HG03045 (cell line): Measurements from ENCODE around the gene ASTN2.

Experiments used
- ATAC-seq: cut with Tn5 transposase; IDR thresholded peaks from one replicate; pipeline ENCODE4 v1.9.1; 2021; ENCODE audit warnings: mild to moderate bottlenecking, moderate library complexity; ENCODE audit not compliant: unreplicated experiment

The ASTN2 gene

DNA sequence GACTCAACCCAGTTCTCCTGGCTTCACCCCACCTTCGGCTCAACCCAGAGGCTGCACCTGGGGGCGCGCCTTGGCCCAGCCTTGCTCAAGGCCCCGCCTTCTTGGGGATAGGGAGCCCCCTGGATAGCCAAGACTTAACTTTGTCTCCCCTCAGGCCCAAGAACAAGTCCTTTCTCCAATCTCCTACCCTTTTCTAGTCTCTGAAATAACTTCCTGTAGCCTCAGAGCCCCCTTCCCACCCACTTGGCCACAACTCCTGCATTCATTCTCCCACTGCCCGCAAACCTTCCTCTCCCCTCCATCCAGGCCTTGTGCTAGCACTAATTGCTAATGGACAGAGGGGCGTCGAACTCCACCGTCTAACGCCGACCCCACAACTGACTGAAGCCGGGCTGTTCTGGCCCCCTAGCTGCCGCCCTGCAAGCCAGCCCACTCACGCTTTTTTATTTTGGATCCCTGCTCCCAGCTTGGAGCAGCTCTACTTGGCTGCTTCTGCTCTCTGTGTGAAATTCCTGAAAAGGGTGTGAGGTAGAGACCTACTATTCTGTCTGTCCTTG is 579 bp upstream of the ASTN2 start:
- ATAC-seq, result no peak

DNA sequence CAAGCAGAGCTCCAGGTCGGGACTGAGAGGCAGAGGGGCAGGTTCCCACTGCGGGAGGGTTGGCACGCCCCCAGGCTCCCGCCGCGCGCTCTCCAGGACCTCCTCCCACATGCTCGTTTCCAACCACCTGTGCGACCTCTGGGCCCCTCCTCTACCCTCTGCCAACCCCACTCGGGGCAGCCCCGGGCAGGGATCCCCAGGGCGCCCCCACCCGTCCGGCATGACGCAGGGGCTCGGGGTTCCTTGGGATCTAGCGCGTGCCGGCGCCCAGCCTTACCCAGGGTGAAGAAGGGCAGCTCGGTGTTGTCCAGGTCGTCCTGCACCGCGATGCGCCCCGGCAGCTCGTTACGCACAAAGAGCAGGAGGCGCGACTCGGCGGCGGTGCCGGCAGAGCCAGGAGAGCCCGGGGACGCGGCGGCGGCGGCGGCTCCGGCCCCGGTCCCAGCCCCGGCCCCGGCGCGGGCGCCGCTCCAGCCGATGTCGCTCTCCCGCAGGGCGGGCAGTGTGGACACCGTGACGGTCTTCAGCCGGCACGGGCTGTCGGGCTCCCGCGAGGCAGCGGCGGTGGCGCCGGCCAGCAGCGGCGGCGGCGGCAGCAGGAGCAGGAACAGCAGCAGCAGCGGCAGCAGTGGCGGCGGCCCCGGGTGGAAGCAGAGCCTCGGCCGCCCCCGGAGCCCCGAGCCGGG is 494 bp downstream of the ASTN2 start:
- no peak for ATAC-seq

DNA sequence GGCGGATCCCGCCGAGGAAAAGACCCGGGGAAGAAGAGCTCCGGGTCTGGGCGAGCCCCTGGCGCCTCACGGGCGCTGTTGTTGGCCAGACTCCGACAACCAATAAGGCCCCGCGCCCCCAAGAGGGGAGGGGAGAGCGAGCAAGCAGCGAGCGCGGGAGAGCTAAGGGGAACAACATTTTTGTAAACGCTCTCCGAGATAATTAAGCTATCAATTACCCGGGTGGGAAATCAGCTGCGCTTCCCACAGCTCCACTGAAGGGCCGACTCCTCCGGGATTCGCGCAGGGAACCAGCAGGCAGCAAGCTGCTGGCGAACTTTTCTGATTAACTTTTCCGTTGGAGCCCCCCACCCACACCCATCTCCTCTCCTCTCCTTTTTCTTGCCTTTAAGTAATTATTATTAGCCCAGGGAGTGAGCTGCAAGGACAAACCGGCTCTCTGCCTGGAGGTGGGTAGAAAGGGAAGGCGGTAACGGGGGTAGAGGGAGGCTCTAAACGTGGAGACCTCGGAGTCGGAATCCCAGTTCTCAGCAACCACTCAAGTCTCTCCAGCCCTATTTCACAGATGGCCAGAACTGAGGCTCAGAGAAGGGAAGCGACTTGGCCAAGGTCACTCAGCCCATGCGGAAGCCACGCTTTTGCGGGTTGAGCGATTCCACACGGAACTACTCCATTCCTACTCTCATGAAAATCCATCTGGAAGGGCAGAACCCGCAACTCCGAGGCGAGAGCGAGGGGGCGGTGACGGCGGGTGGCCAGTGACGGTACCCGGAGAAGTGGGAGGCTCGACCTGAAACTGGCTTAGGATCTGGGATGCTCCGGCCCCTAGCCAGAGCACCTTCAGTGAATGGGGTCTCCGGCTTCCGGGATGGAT is 1.3 kb downstream of the ASTN2 start:
- no peak for ATAC-seq

DNA sequence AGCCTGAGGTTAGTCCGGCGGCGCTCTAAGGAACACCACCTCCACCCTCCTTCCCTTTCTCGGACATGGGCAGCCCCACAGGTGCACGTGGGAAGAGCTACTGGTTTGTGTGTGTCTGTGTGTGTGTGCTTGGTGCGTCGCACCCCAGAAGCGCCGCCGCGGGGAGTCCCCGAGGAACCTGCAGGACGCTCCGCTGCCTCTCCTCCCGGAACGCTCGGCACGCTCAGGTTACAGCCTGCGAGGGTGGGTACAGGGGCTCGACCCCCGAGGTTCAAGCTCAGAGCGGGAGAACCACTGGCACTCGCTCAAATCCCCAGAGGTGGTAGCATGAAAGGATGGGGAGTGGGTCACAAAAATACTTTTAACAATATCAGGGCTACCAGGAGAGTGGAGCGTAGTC is 2.0 kb downstream of the ASTN2 start:
- ATAC-seq, result no peak

DNA sequence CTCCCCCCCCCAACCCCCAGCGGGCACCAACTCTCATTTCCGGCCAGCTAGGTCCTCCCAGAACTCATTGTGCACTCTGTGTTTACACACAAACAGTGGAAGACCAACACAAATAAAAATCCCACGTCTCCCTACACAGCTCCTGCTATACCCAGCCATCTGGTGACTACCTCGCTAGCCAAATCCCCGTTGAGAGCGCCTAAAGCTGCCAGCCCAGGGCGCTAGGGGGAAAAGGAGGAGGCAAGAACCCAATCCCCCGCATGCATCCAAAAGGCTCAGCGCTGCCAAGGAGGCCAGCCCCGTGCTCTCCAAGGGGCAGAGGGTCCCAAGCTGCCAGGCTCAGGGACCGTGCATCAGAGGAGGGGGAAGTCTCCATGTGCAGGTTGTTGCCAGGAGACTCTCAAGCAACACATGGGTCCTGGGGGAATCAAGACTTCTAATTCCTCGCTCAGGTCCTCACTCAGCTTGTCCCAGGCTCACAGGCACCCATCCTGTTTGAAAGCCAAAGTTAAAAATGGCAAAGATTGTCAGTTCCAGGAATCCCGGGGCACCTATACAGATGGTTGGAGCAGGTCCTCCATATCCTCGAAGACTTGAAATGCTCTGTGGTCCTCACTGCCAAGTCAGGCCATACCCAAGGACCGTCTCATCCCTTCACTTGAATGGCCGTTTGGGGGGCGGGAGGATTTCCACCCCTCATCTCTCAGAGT is 2.7 kb downstream of the ASTN2 start:
- no peak for ATAC-seq

DNA sequence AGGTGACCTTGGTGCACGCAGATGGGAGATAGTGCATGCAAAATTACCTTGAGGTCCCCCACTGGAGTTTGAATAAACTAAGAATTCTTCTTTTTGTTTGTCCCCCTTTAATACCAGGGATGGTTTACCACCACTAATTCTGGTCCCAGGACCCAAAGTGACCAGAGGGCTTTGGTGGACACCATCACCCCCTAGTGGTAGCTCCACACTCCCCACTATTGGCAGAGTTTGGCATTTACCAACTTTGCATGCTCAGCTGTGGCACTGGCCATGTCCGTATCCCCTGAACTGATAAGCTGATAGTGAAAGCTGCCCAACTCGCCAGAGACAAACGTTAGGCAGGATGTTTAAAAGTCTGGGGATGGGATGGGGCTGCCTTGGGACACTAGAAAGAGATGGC is 3.3 kb downstream of the ASTN2 start:
- no peak for ATAC-seq

DNA sequence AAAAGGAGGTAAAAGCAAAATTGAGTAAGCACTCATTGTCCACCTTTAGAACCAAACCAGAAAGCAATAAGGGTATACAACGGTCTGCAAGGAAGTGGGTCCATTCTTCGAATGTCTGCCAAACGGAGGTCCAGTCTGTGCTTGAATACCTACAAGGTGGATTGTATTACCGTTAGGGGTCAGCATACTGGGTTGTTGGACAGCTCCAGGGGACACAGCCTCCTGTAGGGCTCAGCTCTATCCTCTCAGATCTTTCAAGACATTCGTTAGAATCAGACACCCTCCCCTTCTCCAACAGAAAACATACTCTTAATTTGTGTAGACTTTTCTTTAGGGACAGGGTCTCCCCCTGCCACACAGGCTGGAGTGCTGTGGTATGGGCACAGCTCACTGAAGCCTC is 5.5 kb downstream of the ASTN2 start:
- ATAC-seq, result no peak

DNA sequence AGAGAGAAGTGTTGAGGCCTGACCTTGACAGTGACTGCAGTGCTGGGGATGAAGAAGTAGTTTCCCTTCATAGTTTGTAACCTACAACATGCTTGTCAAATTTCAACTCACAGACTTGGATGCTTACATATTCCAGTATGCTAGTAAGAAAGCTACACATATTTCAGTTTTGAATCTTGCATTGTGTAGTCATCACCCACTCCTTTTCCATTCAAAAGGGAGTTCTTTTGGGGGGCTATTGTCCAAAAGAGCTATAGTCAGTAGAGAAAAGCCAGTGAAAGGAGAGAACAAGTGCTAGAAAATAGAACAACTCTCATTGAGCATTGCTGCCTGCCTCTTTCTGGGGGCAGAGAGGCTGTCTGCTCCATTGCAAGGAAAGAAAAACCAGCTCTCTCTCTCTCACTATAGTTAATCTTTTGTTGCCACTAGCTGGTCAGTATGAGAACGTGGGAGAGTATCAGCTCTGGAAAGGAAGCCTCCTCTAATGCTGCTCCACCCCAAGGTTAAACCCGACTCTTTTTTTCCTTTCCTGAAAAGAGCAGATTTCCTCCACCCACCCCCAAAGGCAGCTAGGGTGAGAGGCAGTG is 7.3 kb downstream of the ASTN2 start:
- no peak for ATAC-seq

DNA sequence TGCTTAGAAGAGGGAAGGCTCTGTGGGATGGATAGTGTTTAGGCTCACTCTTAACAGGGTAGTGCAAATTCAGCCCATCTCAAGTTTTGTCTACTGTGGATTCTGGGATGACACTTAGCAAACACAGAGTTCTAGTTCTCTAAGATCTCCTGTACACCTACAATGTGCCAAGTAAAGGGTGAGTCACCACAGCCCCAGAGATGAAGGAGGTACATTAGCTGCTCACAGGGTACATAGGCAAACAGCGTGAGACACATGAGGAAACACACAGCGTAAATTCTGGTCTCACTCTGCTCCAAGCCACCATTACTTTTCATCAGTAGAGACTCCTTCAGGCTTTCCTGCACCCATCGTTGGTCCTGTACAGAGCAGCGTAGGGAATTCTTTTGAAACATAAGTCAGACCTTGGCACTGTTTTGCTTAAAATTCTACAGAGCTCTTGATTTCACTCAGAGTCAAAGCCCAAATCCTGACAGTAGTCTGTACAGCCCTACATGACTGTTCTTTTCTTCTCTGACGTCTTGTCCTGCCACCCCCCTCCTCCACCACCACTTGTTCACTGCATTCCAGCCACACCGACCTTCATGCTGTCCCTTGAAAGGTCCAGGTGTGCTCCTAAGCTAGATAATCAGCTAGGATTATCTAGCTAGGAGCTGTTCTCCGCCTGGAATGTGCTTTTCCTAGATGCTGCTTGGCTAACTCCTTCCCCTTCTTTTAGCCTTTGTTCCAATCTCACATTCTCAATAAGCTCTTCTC is 8.7 kb downstream of the ASTN2 start:
- no peak for ATAC-seq

DNA sequence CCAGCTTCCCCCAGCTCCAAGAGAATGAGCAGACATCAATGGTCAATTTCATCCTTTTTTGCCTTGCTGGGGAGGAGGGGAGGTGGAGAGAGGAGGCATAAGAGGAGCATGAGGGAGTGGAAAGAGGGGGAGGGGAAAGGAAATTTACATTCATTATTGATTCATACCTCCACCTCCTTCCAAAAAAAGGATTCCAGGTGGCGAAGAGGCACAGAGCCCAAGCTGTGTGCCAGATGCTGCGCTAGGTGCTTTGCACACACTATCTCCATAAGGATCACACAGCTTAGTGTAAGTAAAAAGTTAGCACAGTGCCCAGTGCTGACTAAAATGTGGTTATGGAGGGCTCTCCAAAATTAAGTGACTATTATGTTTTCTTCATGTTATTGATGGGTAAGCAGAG is 11.0 kb downstream of the ASTN2 start:
- ATAC-seq, result no peak

DNA sequence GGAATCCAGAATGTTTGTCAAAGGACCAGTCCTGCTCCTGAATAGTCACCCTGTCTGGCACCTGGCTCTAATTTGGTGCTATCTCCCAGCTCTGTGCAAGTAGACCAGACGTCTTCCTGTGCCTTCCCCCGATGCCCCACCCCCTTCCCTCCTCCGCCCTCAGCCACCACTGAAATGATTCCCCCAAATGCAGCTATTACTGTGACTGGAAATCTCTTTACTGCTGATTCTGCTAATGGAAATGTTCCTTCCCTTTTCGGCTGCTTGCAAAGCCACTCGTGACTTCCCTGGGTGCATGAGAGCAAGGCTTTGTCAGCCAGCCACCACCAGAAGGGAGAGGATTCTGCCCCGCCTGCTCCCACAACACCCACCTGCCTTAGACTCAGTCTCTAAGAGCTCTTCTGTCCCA is 11.4 kb downstream of the ASTN2 start:
- ATAC-seq, result no peak

DNA sequence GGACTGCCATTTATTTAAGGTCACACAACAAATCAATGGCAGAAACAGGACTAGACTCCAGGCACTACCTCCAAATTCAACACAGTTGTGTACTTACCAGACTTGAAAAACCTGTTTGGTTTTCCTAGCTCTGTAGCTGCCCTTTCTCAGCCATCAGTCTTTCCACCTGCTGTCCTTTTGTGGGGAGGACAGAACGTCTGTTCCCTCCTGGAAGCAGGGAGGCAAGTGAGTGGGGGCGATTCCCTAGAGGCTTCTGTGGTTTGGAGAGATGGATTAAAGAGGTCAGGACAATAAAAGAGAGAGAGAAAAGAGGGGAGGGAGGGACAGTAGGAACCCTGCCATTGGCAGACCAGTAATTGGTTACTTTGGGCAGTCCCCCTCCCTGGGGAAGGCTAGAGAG is 14.7 kb downstream of the ASTN2 start:
- ATAC-seq, result no peak

DNA sequence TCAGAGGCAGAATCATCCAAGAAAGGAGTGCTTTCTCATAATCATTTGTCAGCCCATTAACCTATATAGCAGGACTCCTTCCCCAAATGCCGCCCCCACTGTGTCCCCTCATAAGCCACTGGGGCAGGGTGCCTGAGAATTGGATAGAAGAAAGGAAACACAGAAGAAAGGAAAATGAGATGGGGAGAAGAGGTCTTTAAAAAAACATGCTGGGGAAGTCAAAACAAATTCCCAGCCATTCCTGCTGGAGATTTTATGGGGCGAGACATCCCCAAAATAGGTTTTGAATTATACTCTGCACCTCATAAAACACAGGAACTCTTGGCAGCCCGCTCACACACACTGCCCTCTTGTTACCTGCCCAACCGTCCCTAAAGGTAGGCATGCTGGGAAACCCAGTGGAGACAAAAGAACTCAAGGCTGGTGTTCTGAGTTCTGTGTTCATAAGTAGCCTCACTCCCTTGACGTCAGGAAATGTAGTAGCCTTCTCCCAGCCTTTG is 19.7 kb downstream of the ASTN2 start:
- ATAC-seq, result no peak

DNA sequence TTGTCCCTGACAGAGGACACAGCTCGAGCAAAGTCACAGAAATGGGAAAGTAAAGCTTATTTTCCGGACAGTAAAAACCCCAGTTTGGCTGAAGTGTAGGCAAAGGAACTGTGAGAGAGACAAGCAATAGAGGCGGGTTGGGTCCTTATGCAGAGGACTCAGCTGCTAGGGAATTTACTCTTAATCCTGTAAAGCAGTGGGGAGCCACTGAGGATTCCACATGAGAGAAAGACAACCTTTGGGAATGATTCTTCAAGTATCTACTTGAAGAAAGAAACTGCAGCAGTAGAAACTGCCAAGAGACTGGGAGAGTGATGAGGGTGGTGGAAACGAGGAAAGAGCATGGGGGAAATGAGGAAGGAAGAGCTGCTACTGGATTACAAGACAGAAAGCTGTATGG is 20.2 kb downstream of the ASTN2 start:
- no peak for ATAC-seq

DNA sequence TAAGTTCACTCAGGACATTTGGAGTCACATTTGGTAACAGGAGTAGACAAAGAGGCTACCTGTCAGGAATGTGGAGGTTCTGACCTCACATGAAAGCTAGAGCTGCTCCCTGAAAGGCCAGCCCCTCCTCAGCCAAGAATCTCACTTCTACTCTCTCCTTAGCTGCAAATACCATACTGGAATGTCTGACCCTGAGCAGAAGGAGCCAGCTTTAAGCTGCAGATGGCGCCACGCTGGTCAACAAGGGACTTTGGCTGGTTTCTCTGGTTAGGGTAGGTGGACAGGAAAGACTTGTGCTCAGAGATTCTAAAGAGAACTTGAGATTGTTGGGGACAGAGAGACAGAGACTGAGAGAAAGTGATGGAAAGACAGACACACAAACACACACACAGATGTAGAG is 21.9 kb downstream of the ASTN2 start:
- ATAC-seq, result no peak

DNA sequence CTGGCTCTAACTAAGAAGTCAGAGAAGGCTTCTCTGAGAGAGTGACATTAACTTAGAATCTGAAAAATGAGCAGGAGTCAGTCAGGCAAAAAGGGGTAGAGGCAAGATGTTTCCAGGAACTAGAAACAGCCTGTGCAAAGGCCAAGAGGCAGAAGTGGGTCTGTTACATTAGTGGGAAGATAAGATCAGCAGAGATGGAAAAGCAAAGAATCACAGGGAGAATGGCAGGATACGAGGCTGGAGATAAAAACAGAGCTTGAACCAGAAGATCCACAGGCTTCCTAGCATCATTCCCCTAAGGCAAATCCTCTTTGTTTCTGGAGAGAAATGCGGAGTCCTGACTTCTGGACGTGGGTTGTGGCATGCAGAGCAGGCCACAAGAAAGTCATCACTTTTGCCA is 27.4 kb downstream of the ASTN2 start:
- ATAC-seq, result no peak

DNA sequence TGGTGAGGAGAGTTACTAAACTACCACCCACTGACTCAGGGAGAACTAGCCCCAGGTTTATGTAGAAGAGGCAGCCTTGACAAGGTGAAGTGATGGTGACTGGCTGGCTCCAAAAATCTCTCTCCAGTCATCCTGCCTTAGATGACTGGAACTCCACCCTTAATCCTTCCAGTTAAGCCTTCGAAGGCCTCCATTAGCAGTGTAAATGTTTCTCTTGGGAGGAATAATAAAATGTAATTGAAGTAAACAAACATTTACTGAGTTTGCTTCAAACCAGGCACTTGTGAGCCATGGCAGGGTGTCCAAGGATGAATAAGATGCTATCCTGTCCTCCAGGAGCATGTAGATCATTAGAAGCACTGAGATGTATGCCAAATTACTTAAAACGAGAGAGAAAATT is 35.5 kb downstream of the ASTN2 start:
- ATAC-seq, result no peak

DNA sequence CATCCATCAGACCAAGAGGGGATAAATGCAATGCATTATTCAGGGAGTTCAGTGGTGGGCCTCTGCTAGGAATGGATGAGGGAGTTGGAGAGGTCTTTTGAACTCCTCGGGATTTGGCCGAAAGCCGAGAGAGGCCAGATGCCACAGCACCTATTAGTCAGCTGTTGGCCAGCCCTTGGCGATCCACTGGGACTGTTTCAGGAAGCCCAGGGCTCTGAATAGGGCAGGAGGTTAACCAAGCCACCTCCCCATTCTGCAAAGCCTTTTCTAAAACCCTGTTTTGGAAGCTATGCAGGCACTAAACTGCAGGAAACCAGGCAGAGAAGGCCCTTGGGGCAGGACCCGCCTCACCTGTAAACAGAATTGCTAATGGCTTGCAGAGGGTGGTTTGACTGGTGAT is 37.8 kb downstream of the ASTN2 start:
- no peak for ATAC-seq

DNA sequence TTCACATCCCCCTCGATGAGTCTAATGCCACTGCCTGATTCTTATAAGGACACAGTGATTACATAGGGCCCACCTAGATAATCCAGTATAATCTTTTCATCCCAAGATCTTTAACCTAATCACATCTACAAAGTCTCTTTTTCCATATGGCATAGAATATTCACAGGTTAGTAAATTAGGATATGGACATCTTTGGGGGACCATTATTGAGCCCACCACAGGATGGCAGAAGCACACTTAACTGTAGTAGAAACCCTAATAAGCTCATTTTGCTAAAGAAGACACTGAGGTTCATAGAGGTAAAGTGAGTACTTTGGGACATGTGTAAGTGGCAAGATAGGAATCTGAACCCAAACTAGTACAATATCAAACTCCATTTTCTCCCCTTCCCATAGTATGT is 38.9 kb downstream of the ASTN2 start:
- ATAC-seq, result no peak

DNA sequence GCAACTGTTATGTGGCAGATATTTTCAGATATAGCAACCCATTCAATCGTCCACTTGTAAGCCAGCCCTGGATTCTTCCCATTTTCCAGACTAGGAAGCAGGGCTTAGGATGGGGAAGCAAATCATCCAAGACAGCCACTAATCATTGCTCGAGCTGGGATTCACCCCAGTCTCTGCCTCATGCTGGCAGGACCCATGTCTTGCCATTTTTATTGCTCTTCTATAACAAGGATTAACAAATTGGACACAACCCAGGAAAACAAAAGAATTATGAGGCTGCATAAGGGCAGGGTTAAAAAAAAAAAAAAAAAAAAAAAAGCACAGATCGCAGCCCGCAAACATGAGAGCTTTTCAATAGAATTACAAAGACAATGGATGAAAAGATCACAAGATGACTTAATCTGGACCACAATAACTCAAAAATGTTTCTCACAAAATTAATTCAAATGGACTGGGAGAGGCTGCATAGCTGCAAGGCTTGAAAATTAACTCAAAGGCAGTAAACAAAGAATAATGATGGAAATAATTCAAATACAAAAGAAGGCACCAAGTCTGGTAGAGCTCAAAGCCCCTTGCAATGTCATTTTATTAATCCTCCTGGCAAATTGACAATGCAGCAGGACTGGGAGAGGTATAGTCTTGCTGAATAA is 40.7 kb downstream of the ASTN2 start:
- no peak for ATAC-seq
